Measurements from ENCODE around the gene WAC. TPM values are rescaled to one million over a fixed set of nuclear protein-coding genes. Genes with fewer than 3 reads are reported as not detected.

WAC gene
- polyA plus RNA-seq, 1 donor from 2014 or later: 63.9 TPM

DNA sequence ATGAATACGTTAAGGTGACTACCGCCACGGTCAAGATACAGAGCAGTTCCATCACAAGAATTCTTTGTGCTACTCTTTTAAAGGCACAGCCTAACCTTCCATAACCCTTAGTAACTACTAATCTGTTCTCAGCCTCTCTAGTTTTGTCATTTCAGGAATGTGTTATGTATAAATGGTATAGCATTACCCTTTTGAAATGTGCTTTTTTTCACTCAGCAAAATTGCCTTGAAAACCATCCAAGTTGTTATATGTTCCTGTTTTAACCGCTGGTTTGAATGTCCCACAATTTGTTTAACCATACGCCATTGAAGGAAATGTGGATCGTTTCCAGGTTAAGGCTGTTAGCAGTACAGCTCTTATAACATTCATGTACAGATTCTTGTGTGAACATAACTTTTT is 32.0 kb downstream of the WAC start:
- no peak for TF ChIP-seq EZH2 (IDR thresholded peaks at IDR 0.05; ENCODE audit: borderline replicate concordance, insufficient read depth, low read length, poor library complexity, severe bottlenecking)
- TF ChIP-seq, protein P1, sequence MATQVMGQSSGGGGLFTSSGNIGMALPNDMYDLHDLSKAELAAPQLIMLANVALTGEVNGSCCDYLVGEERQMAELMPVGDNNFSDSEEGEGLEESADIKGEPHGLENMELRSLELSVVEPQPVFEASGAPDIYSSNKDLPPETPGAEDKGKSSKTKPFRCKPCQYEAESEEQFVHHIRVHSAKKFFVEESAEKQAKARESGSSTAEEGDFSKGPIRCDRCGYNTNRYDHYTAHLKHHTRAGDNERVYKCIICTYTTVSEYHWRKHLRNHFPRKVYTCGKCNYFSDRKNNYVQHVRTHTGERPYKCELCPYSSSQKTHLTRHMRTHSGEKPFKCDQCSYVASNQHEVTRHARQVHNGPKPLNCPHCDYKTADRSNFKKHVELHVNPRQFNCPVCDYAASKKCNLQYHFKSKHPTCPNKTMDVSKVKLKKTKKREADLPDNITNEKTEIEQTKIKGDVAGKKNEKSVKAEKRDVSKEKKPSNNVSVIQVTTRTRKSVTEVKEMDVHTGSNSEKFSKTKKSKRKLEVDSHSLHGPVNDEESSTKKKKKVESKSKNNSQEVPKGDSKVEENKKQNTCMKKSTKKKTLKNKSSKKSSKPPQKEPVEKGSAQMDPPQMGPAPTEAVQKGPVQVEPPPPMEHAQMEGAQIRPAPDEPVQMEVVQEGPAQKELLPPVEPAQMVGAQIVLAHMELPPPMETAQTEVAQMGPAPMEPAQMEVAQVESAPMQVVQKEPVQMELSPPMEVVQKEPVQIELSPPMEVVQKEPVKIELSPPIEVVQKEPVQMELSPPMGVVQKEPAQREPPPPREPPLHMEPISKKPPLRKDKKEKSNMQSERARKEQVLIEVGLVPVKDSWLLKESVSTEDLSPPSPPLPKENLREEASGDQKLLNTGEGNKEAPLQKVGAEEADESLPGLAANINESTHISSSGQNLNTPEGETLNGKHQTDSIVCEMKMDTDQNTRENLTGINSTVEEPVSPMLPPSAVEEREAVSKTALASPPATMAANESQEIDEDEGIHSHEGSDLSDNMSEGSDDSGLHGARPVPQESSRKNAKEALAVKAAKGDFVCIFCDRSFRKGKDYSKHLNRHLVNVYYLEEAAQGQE (IDR thresholded peaks at IDR 0.05; ENCODE audit: borderline replicate concordance): no peak
- TF ChIP-seq RAD21 (conservative IDR thresholded peaks at IDR 0.05): no peak
- TF ChIP-seq POLR2AphosphoS5 (IDR thresholded peaks at IDR 0.05): no peak
- Histone ChIP-seq H3K9ac (ENCODE audit: low read length) (no peak overlapping the region), H3K9me2 (ENCODE audit: insufficient read depth, low read length) (no peaks in the 10 kb centered on the region), H3K4me2 (ENCODE audit: low read length) (no peak overlapping the region), H3K4me3 (ENCODE audit: low read length) (no peak overlapping the region), H3K27me3 (ENCODE audit: insufficient read depth, low read depth, low read length) (no peaks in the 10 kb centered on the region), H3K9me3 (ENCODE audit: low read length) (no peaks in the 10 kb centered on the region), H3K27ac (ENCODE audit: low read length) (no peak overlapping the region), H2AFZ (ENCODE audit: low read depth, low read length) (no peak overlapping the region), H3F3A (ENCODE audit: insufficient read depth, low read length, poor library complexity, severe bottlenecking) (no peaks in the 10 kb centered on the region), H3K36me3 (ENCODE audit: insufficient read depth, low read length) (peaks cover 5% of the 10 kb centered on the region), H3K79me2 (replicated peaks; ENCODE audit: insufficient read depth, low read length) (peaks cover 75% of the 10 kb centered on the region), H4K20me1 (ENCODE audit: insufficient read depth) (no peaks in the 10 kb centered on the region)

DNA sequence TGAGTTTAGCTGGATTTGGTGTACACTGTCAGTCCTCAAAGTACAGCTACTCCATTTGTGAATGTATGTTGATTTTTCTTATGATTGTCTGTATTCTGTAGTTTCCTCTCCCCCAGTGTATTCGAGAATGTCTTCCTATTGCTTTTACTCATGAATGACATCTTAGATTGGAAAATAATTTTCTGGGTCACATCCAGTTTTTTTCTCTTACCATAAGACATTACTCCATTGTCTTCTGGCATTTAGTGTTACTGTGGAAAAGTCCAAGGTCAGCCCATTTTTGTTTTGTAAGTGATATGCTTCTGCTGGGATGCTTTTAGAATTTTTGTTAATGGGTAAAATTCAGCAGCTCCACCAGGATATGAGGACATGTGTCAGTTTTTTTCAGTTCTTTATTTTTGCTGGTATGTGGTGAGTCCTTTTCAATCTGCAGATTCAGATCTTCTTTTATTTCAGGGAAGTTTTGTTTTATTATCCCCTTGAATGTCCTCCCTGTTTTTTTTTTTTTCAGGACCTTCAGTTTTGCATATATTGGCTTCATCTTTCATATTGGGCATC is 33.6 kb downstream of the WAC start:
- Histone ChIP-seq H3K9me3 (ENCODE audit: low read length) (no peaks in the 10 kb centered on the region), H3K4me3 (ENCODE audit: low read length) (no peak overlapping the region), H3K27me3 (ENCODE audit: insufficient read depth, low read depth, low read length) (no peaks in the 10 kb centered on the region), H3K27ac (ENCODE audit: low read length) (no peak overlapping the region), H3K9ac (ENCODE audit: low read length) (no peak overlapping the region), H3K4me2 (ENCODE audit: low read length) (no peak overlapping the region), H3K9me2 (ENCODE audit: insufficient read depth, low read length) (no peaks in the 10 kb centered on the region), H2AFZ (ENCODE audit: low read depth, low read length) (no peak overlapping the region), H4K20me1 (ENCODE audit: insufficient read depth) (no peaks in the 10 kb centered on the region), H3F3A (ENCODE audit: insufficient read depth, low read length, poor library complexity, severe bottlenecking) (no peaks in the 10 kb centered on the region), H3K36me3 (ENCODE audit: insufficient read depth, low read length) (peaks cover 4% of the 10 kb centered on the region), H3K79me2 (replicated peaks; ENCODE audit: insufficient read depth, low read length) (peaks cover 64% of the 10 kb centered on the region)
- TF ChIP-seq TAF1 (IDR thresholded peaks at IDR 0.05; ENCODE audit: low read depth) (no peak), EP300 (conservative IDR thresholded peaks at IDR 0.05; ENCODE audit: poor library complexity, severe bottlenecking) (no peak), MXI1 (conservative IDR thresholded peaks at IDR 0.05; ENCODE audit: poor library complexity, severe bottlenecking) (no peak), RAD21 (conservative IDR thresholded peaks at IDR 0.05) (no peak), SMC3 (conservative IDR thresholded peaks at IDR 0.05; ENCODE audit: poor library complexity) (no peak), EZH2 (IDR thresholded peaks at IDR 0.05; ENCODE audit: borderline replicate concordance, insufficient read depth, low read length, poor library complexity, severe bottlenecking) (no peak), POLR2AphosphoS5 (IDR thresholded peaks at IDR 0.05) (no peak)
- TF ChIP-seq, protein P2, sequence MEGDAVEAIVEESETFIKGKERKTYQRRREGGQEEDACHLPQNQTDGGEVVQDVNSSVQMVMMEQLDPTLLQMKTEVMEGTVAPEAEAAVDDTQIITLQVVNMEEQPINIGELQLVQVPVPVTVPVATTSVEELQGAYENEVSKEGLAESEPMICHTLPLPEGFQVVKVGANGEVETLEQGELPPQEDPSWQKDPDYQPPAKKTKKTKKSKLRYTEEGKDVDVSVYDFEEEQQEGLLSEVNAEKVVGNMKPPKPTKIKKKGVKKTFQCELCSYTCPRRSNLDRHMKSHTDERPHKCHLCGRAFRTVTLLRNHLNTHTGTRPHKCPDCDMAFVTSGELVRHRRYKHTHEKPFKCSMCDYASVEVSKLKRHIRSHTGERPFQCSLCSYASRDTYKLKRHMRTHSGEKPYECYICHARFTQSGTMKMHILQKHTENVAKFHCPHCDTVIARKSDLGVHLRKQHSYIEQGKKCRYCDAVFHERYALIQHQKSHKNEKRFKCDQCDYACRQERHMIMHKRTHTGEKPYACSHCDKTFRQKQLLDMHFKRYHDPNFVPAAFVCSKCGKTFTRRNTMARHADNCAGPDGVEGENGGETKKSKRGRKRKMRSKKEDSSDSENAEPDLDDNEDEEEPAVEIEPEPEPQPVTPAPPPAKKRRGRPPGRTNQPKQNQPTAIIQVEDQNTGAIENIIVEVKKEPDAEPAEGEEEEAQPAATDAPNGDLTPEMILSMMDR (IDR thresholded peaks at IDR 0.05; ENCODE audit: poor library complexity, severe bottlenecking): no peak
- TF ChIP-seq, protein P1 (IDR thresholded peaks at IDR 0.05; ENCODE audit: borderline replicate concordance): no peak
